ENCODE measurements around the gene KLHL15. TPM values are rescaled to one million over a fixed set of nuclear protein-coding genes. Genes with fewer than 3 reads are reported as not detected.

The KLHL15 gene
- total RNA-seq, 2 donors from 2014 or later = 4.0 to 5.2 TPM

GRCh38 chrX:23938690-23939089 is 88.3 kb downstream of the KLHL15 start:
- no peaks in the 10 kb centered on the region for H3K27me3 ChIP-seq
- intact Hi-C loops (cut with DNase I) = no loop called here
- no peak for DNase-seq
- H3K4me3 ChIP-seq = no peak overlapping the region
- no peak overlapping the region for H3K9ac ChIP-seq (ENCODE audit: low read depth in 2 of 2, low read length in 2 of 2)
- no peak overlapping the region for H3K27ac ChIP-seq
- H3K9me3 ChIP-seq = no peaks in the 10 kb centered on the region
- no peaks in the 10 kb centered on the region for H3K36me3 ChIP-seq
- H3K4me1 ChIP-seq = no peaks in the 10 kb centered on the region
- TF ChIP-seq CTCF (IDR thresholded peaks at IDR 0.05) = no peak

GRCh38 chrX:23937100-23937499 is 89.9 kb downstream of the KLHL15 start:
- Histone ChIP-seq H3K27ac (no peak overlapping the region), H3K4me1 (no peaks in the 10 kb centered on the region), H3K9ac (ENCODE audit: low read depth in 2 of 2, low read length in 2 of 2) (no peak overlapping the region), H3K36me3 (no peaks in the 10 kb centered on the region), H3K9me3 (no peaks in the 10 kb centered on the region), H3K4me3 (no peak overlapping the region), H3K27me3 (no peaks in the 10 kb centered on the region)
- DNase-seq = no peak
- no peak for TF ChIP-seq CTCF (IDR thresholded peaks at IDR 0.05)
- intact Hi-C loops (cut with DNase I) = no loop called here

- Histone ChIP-seq H3K4me1 (no peaks in the 10 kb centered on the region), H3K36me3 (no peaks in the 10 kb centered on the region)
- intact Hi-C loops (cut with DNase I) = no loop called here
These were observed 90.8 kb downstream of the KLHL15 start for GRCh38 chrX:23936180-23936579.

GRCh38 chrX:23935106-23935505 is 91.9 kb downstream of the KLHL15 start:
- Histone ChIP-seq H3K9me3 (no peaks in the 10 kb centered on the region), H3K4me1 (no peaks in the 10 kb centered on the region), H3K36me3 (no peaks in the 10 kb centered on the region), H3K27ac (no peak overlapping the region), H3K9ac (ENCODE audit: low read depth in 2 of 2, low read length in 2 of 2) (no peak overlapping the region), H3K4me3 (no peak overlapping the region), H3K27me3 (no peaks in the 10 kb centered on the region)
- intact Hi-C loops (cut with DNase I) = no loop called here
- DNase-seq = no peak
- no peak for TF ChIP-seq CTCF (IDR thresholded peaks at IDR 0.05)

More at GRCh38 chrX:23936180-23936579, 90.8 kb downstream of the KLHL15 start:
- H3K9me3 ChIP-seq = no peaks in the 10 kb centered on the region
- no peak overlapping the region for H3K9ac ChIP-seq (ENCODE audit: low read depth in 2 of 2, low read length in 2 of 2)
- no peak overlapping the region for H3K27ac ChIP-seq
- H3K27me3 ChIP-seq = no peaks in the 10 kb centered on the region
- no peak overlapping the region for H3K4me3 ChIP-seq
- TF ChIP-seq CTCF (IDR thresholded peaks at IDR 0.05) = no peak
- DNase-seq = no peak

Other genes with a start within 250 kb of the KLHL15 start
- 100 to 1,000 TPM; 301 to 608 TPM for gene SAT1, start 244.0 kb downstream of the KLHL15 start, total RNA-seq
- 10 to 100 TPM; 36.3 to 38.9 TPM for gene APOO, start 119.2 kb downstream of the KLHL15 start, total RNA-seq
- gene CXorf58, start 119.2 kb downstream of the KLHL15 start, total RNA-seq = not detected
- gene EIF2S3, start 27.8 kb upstream of the KLHL15 start, total RNA-seq = 100 to 1,000 TPM; 166 to 180 TPM
- 10 to 100 TPM; 44.0 to 44.4 TPM for gene ZFX, start 122.5 kb upstream of the KLHL15 start, total RNA-seq

Data from colonic mucosa (tissue), 4 donors.